Testis (tissue), 2 donors: ENCODE measurements around the gene YIPF1.

ENCODE experiments used
- CTCF ChIP-seq, 3 experiments: fragments of 450-650 bp in 2 of 3; fragments of 200-600 bp in 1 of 3; sonication (generic) in 1 of 3; IDR thresholded peaks; one replicate each; pipeline ENCODE4 v1.5.1; 2016 to 2019; ENCODE audit warnings: antibody characterized with exemption in 3 of 3, mild to moderate bottlenecking in 2 of 3, moderate library complexity in 1 of 3
- POLR2A ChIP-seq: fragments of 450-650 bp; IDR thresholded peaks from one replicate; pipeline ENCODE4 v1.6.1; 2017; ENCODE audit warnings: antibody characterized with exemption, mild to moderate bottlenecking, moderate library complexity

GRCh38 chr1:53860967-53861411 is 28.6 kb downstream of the YIPF1 start:
- TF ChIP-seq CTCF (IDR thresholded peaks at IDR 0.05) (peak; percentile 26 to 53 (median 46)), POLR2A (no peak)
